Mesothelial cell of epicardium (in vitro differentiated cells): Measurements from ENCODE around the gene RAPGEF1. TPM values are rescaled to one million over a fixed set of nuclear protein-coding genes. Genes with fewer than 3 reads are reported as not detected.

Experiments
- DNase-seq, 2 experiments: peaks; one replicate each; pipeline ENCODE4 v3.0.0; 2021; ENCODE audit warnings: low spot score in 2 of 2; ENCODE audit not compliant: unreplicated experiment in 2 of 2
- H3K27ac Mint-ChIP-seq: 2 replicates; pipeline ENCODE4 v1.8.0; 2021; ENCODE audit warnings: mixed read lengths
- H3K27me3 Mint-ChIP-seq: 2 replicates; pipeline ENCODE4 v1.8.0; 2021; ENCODE audit warnings: low read depth, mixed read lengths
- H3K36me3 Mint-ChIP-seq: 2 replicates; pipeline ENCODE4 v1.8.0; 2021; ENCODE audit warnings: mixed read lengths
- H3K4me1 Mint-ChIP-seq: 2 replicates; pipeline ENCODE4 v1.8.0; 2021; ENCODE audit warnings: mixed read lengths
- H3K4me3 Mint-ChIP-seq: 2 replicates; pipeline ENCODE4 v1.8.0; 2021; ENCODE audit warnings: mild to moderate bottlenecking, moderate library complexity, mixed read lengths
- H3K9me3 Mint-ChIP-seq: 2 replicates; pipeline ENCODE4 v1.8.0; 2021; ENCODE audit warnings: mixed read lengths
- total RNA-seq: library from RNA; stranded (reverse); gene quantifications from 3 replicates; pipeline ENCODE4 v1.2.1, GENCODE V29; 2021
- TF ChIP-seq, protein P1 (sequence below): fragments of 200-600 bp; sonication (generic); IDR thresholded peaks from one replicate; pipeline ENCODE4 v1.5.0; 2021; ENCODE audit warnings: antibody characterized with exemption; ENCODE audit not compliant: unreplicated experiment

RAPGEF1 gene
- total RNA-seq, 1 donor from 2014 or later = 50.4 TPM

DNA sequence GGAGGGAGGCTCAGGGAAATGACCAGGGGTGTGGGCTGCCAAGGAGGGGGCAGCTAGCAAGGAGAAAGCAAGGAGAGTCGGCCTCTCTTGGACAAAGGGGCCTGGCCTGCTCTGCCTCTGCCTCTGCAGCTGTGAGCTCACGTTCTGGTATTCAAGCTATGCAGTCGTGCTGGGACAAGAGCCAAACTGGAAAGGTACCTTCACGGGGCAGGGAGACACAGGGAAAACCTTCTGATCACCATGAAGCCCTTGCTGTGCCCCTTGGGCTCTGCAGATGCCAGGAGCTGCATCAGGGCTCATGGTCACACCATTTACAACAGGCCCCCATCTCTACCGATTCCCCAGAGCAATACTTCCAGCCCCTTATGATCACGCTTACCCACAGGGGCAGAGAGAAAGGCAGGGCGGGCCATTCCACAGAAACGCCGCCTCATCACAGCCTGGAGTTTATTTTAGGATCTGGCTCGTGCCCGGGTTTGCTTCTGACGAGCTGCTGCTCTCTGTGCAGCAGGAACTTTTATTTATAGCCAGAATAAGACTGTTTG, 131.3 kb downstream of the RAPGEF1 start:
- Mint-ChIP-seq H3K4me1 (peaks cover 45% of the 10 kb centered on the region), H3K36me3 (peaks cover 10% of the 10 kb centered on the region), H3K9me3 (no peaks in the 10 kb centered on the region), H3K27ac (peak overlapping the region; percentile 99), H3K4me3 (peak overlapping the region; percentile 30), H3K27me3 (no peaks in the 10 kb centered on the region)
- peak; percentile 49 to 78 for DNase-seq
- TF ChIP-seq, protein P1, sequence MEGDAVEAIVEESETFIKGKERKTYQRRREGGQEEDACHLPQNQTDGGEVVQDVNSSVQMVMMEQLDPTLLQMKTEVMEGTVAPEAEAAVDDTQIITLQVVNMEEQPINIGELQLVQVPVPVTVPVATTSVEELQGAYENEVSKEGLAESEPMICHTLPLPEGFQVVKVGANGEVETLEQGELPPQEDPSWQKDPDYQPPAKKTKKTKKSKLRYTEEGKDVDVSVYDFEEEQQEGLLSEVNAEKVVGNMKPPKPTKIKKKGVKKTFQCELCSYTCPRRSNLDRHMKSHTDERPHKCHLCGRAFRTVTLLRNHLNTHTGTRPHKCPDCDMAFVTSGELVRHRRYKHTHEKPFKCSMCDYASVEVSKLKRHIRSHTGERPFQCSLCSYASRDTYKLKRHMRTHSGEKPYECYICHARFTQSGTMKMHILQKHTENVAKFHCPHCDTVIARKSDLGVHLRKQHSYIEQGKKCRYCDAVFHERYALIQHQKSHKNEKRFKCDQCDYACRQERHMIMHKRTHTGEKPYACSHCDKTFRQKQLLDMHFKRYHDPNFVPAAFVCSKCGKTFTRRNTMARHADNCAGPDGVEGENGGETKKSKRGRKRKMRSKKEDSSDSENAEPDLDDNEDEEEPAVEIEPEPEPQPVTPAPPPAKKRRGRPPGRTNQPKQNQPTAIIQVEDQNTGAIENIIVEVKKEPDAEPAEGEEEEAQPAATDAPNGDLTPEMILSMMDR = no peak

DNA sequence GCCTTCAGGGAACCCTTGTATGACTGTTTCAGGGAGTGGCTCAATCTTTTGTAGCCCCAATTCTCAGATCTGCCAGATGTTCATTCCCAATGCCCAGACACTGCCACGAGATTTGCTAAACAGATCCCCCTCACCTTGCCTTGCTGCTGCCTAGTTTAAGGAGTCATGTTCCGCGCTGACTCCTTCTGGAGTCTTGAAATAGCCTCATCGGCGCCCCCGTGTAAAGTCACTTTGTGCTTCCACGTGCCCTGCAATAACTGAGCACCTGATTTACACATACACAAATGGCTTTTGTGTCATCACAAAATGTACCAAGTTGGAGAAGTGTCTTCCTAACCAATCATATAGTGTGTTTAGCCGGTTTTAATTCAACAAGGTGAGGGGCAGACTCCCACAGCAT, 132.3 kb downstream of the RAPGEF1 start:
- peaks cover 45% of the 10 kb centered on the region for H3K4me1 Mint-ChIP-seq
- no peak overlapping the region for H3K4me3 Mint-ChIP-seq
- no peak for DNase-seq
- peak overlapping the region; percentile 99 for H3K27ac Mint-ChIP-seq
- peaks cover 9% of the 10 kb centered on the region for H3K36me3 Mint-ChIP-seq
- TF ChIP-seq, protein P1 = no peak
- no peaks in the 10 kb centered on the region for H3K27me3 Mint-ChIP-seq
- no peaks in the 10 kb centered on the region for H3K9me3 Mint-ChIP-seq

DNA sequence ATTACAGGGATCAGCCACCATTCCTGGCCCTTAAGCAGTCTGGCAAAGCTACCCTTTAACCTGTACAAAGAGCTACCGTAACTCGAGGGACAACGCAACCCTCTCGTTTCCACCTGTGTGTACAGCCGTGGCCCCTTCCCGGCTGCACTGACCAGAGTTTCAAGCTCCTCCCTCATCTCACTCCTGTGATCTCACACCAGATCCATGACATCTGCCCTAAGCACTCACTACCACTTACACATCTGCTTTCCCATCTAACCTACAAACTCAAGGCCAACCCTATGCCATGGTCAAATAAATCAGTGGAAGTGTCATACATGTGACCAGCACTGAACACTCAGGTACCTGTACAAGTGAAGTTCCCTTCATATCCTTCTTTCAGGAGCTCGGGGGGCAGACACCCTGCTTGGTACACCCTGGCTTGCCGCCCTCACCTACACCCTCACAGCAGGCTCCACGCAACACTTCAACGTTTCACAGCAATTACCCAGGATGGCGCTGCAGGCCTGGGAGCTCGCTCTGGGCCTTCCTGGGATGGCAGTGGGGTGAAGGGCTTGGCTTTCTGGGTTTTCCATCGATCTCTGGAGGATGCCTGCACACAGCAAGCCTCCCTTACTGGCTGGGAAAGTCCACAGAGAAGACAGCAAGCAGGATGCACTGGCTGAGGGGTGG, 132.8 kb downstream of the RAPGEF1 start:
- peak overlapping the region; percentile 99 for H3K27ac Mint-ChIP-seq
- H3K36me3 Mint-ChIP-seq = peaks cover 12% of the 10 kb centered on the region
- no peaks in the 10 kb centered on the region for H3K9me3 Mint-ChIP-seq
- H3K27me3 Mint-ChIP-seq = no peaks in the 10 kb centered on the region
- TF ChIP-seq, protein P1 = no peak
- no peak overlapping the region for H3K4me3 Mint-ChIP-seq
- peaks cover 43% of the 10 kb centered on the region for H3K4me1 Mint-ChIP-seq
- no peak for DNase-seq

DNA sequence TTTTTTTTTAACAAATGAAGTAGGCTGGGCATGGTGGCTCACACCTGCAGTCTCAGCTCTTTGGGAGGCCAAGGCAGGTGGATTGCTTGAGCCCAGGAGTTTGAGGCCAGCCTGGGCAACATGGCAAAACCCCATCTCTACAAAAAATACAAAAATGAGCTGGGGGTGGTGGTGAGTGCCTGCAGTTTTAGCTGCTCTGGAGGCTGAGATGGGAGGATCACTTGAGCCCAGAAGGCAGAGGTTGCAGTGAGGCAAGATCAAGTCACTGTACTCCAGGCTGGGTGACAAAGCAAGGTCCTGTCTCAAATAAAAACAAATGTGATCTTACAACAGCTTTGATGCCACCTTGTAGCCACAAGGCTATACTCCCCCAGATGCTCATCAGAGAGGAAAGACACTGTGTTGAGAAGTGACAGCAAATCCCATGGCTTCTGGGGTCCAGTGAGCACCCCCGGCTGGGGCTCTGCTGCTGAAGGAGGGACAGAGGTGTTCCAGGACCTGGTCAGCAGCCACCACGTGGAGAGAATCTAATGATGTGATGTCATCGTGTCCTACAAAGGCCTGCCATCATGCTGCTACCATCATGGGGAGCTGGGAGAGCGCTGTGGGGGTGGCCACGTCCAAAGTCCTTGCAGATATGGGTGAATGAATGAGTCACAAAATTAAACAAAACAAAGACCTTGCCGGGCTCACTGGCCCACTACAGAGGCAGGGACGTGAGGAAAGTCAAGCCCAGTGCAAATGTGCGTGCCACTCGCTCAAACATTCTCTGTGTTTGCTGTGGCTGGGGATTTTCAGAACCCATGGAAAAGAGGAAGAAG, 133.9 kb downstream of the RAPGEF1 start:
- peaks cover 36% of the 10 kb centered on the region for H3K4me1 Mint-ChIP-seq
- no peak for DNase-seq
- H3K36me3 Mint-ChIP-seq = peaks cover 16% of the 10 kb centered on the region
- no peaks in the 10 kb centered on the region for H3K9me3 Mint-ChIP-seq
- H3K27me3 Mint-ChIP-seq = no peaks in the 10 kb centered on the region
- no peak overlapping the region for H3K4me3 Mint-ChIP-seq
- peak overlapping the region; percentile 54 for H3K27ac Mint-ChIP-seq
- TF ChIP-seq, protein P1 = no peak

DNA sequence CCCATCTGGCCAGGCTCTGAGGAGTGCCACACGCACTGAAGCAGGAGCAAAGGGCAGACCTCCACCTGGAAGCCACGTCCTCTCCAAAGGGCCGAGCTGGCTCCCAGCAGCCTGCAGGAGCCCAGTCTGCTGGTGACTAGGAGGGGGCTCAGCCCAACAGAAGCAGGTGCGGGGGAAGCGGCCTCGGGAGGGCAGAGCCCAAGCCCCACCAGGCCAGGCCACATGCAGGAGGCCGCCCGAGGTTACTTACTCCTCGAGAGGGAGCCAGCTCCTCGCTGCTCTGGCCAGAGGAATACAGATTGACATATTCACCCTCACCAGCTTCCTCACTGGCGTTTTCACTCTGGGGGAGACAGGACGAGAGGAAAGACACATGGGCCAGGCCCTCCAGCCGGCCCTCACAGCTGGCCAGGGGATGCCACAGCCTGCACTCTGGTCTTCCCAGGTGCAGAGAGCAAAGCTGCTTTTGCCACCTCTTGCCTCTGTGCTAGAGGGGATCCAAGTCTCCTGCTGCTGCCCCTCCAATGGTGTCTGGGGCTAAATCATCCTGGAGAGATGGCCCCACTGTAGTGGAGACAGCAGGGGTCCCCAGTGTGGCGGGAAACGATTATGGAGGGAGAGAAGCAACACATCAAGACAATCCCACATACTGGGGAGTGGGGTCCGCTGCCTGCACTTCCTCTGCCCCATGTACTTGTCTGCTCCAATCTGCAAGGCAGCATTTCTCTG, 136.0 kb downstream of the RAPGEF1 start:
- Mint-ChIP-seq H3K4me3 (no peak overlapping the region), H3K36me3 (peaks cover 22% of the 10 kb centered on the region), H3K27me3 (no peaks in the 10 kb centered on the region), H3K27ac (no peak overlapping the region), H3K4me1 (peaks cover 19% of the 10 kb centered on the region), H3K9me3 (no peaks in the 10 kb centered on the region)
- no peak for DNase-seq
- TF ChIP-seq, protein P1 = no peak
